MM.1S (cell line): ENCODE results near the gene ARHGAP8.

ENCODE experiments used
- CTCF ChIP-seq: fragments of 300-600 bp; sonication (generic); IDR thresholded peaks from 2 replicates; pipeline ENCODE4 v1.5.1; 2016; ENCODE audit warnings: antibody characterized with exemption, low read length, mixed read lengths
- EZH2 ChIP-seq: fragments of 300-600 bp; sonication (generic); optimal IDR thresholded peaks from 2 replicates; pipeline ENCODE3; 2017; ENCODE audit warnings: low read depth, mild to moderate bottlenecking, antibody characterized with exemption, low read length, mixed read lengths
- EZH2phosphoT487 ChIP-seq: fragments of 300-600 bp; sonication (generic); IDR thresholded peaks from 2 replicates; pipeline ENCODE4 v1.6.1; 2018; ENCODE audit warnings: antibody characterized with exemption, low read length

- TF ChIP-seq CTCF (no peak), EZH2phosphoT487 (no peak), EZH2 (no peak)
These were observed 53.3 kb downstream of the ARHGAP8 start for GRCh38 chr22:44805711-44806110.
